Measurements from ENCODE around the gene ZDHHC3.

Gene ZDHHC3

DNA sequence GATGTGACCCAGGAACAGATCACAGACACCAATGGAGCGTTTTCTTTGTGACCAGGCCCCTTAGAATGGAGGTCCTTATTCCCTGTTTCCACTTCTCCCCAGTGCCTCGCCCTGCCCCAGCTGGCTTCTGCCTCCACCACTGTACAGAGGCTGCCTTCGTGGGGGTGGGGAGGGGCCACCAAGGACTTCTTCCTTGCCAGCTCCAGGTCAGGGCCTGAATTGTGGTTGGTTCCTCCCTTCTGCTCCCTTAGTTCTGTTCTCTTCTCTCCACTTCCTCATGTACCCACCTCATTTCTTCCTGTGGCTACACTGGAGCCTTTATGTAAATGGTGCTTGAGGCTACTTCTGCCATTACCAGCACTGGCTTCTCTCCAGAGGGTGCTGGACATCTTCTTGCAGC is 85.1 kb downstream of the ZDHHC3 start:
- Mint-ChIP-seq H3K27ac (no peak overlapping the region), H3K4me3 (no peak overlapping the region), H3K27me3 (peaks cover 4% of the 10 kb centered on the region), H3K4me1 (ENCODE audit: low read depth) (no peaks in the 10 kb centered on the region), H3K9me3 (ENCODE audit: low read depth) (no peaks in the 10 kb centered on the region), H3K36me3 (no peaks in the 10 kb centered on the region)

DNA sequence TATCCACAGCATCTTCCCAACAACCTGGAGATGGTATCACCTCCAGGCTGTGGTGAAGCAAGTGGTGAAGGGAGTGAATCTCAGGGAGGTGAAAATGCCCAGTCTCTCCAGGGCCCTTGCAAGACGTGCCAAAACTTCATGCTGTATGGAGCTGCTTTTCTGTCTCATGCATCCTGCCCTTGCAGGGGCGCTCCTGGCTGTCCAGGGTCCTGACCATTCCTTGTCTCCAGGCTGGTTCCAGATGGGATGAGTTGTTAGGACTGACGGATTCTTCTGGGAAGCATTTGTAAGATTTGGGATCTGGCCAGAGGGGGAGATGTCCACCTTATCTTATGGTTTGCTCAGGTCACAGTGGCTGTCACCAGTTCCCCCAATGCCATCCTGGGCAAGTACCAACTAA is 85.7 kb downstream of the ZDHHC3 start:
- no peaks in the 10 kb centered on the region for H3K9me3 Mint-ChIP-seq (ENCODE audit: low read depth)
- no peak overlapping the region for H3K27ac Mint-ChIP-seq
- no peak overlapping the region for H3K4me3 Mint-ChIP-seq
- H3K27me3 Mint-ChIP-seq, result peaks cover 4% of the 10 kb centered on the region
- H3K4me1 Mint-ChIP-seq (ENCODE audit: low read depth), result no peaks in the 10 kb centered on the region
- no peaks in the 10 kb centered on the region for H3K36me3 Mint-ChIP-seq

DNA sequence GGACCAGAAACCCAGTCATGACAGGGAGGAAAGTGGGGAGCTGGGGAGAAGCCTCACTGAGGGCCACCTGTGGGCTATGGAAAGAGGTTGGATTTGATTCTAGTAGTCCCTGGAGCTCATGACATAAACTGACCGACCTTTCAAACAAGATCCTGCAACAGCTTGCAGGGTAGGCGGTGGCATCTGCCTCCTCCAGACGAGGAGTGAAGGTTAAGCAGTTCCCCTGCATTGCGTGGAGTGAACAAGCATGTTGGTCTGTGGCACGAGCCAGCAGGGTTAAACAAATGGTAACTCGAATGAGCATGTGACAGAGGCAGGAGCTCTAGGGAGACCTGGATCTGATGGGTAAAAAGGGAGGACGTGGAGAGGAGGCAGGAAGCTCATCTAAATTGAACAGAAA is 88.9 kb downstream of the ZDHHC3 start:
- Mint-ChIP-seq H3K27ac (no peak overlapping the region), H3K27me3 (peaks cover 9% of the 10 kb centered on the region), H3K9me3 (ENCODE audit: low read depth) (no peaks in the 10 kb centered on the region), H3K36me3 (no peaks in the 10 kb centered on the region), H3K4me1 (ENCODE audit: low read depth) (no peaks in the 10 kb centered on the region), H3K4me3 (no peak overlapping the region)

DNA sequence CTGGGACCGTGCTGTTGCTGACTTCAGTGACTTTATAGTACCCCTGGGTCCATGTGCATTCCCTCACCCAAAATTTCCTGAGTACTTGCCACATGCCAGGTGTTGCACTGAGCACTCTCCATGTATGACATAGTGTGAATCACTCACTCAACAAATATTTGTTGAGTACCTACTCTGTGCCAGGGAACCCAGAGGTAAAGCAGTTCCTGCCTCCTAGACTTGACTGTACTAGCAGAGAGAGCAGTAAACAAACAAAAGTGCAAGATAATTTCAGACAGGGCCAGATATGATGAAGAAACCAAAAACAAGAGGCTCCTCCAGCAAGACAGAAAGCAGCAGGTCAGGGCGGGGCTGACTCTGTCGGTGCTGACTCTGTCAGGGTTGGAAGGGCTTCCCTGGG is 89.4 kb downstream of the ZDHHC3 start:
- H3K27me3 Mint-ChIP-seq, result peaks cover 9% of the 10 kb centered on the region
- H3K9me3 Mint-ChIP-seq (ENCODE audit: low read depth), result no peaks in the 10 kb centered on the region
- no peaks in the 10 kb centered on the region for H3K4me1 Mint-ChIP-seq (ENCODE audit: low read depth)
- H3K4me3 Mint-ChIP-seq, result no peak overlapping the region
- H3K27ac Mint-ChIP-seq, result no peak overlapping the region
- H3K36me3 Mint-ChIP-seq, result no peaks in the 10 kb centered on the region

DNA sequence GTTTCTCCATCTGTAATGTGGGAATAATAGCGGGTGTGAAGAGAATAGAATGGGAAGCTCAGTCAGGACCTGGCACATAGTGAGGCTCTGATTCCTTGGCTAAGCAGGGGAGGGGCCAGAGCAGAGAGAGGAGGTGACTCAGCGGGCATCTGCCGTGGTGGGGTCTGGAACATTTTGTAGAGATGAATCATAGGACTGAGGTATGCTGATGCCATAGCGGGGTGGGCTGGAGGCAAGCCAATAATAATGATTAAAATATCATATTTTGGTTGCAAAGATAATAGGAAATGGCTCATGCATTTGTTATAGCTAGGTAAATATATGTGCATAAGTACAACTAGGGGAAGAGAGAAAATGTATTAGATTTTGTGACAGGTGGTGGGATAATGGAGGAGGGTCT is 90.4 kb downstream of the ZDHHC3 start:
- H3K27ac Mint-ChIP-seq, result no peak overlapping the region

DNA sequence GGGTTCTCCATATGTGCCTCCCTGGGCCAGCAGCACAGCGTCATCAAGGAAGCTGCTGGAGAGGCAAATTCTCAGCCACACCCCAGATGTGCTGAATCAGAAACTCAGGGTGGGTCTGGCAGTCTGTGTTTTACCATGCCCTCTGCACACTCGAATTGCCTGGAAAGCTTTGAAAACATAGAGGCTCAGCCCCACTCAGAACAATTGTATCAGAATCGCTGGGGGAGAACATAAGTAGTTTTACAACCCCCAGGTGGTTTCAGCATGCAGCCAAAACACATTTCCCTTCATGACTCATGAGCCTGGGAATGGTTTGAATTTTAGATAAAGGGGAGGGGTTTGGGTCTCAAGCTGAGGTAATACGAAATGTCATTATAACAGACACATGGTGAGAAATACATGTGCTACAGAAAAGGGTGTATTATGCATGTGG is 92.0 kb downstream of the ZDHHC3 start:
- Mint-ChIP-seq H3K9me3 (ENCODE audit: low read depth) (no peaks in the 10 kb centered on the region), H3K36me3 (no peaks in the 10 kb centered on the region), H3K27me3 (peaks cover 9% of the 10 kb centered on the region)

More for the DNA sequence above, 90.4 kb downstream of the ZDHHC3 start:
- Mint-ChIP-seq H3K4me3 (no peak overlapping the region), H3K27me3 (peaks cover 9% of the 10 kb centered on the region), H3K36me3 (no peaks in the 10 kb centered on the region), H3K9me3 (ENCODE audit: low read depth) (no peaks in the 10 kb centered on the region), H3K4me1 (ENCODE audit: low read depth) (no peaks in the 10 kb centered on the region)

DNA sequence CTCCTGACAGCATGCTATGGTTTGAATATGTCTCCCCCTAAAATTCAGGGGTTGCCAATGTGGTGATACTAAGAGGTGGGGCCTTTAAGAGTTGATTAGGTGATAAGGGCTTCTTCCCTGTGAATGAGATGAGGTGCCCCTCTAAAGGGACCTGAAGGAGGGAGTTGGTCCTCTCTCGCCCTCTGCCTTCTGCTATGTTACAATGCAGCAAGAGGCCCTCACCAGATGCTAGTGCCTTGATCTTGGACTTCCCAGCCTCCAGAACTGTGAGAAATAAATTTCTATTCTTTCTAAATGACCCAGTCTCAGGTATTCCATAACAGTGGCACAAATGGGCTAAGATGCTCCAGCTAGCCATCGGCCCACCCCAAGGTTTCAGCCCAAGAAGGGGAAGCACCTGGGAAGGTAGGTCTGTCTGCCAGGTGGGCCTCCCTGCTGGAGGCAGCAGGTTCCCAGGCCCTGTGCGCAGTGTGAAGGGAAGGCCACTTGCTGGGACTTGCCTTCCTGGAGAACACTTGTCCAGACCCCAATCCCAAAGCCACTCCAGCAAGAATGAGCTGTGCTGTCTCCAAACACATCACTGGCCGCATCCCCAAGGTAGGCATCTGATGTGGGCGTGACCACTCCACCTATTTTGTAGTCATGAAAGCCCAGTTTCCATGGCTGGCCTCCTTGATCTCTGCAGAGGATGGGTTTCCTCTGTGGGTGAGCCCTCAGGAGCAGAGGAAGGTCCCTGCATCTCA is 92.6 kb downstream of the ZDHHC3 start:
- no peaks in the 10 kb centered on the region for H3K9me3 Mint-ChIP-seq (ENCODE audit: low read depth)
- H3K27ac Mint-ChIP-seq, result no peak overlapping the region
- no peak overlapping the region for H3K4me3 Mint-ChIP-seq
- peaks cover 9% of the 10 kb centered on the region for H3K27me3 Mint-ChIP-seq
- no peaks in the 10 kb centered on the region for H3K36me3 Mint-ChIP-seq
- no peaks in the 10 kb centered on the region for H3K4me1 Mint-ChIP-seq (ENCODE audit: low read depth)

More for the DNA sequence above, 92.0 kb downstream of the ZDHHC3 start:
- Mint-ChIP-seq H3K4me1 (ENCODE audit: low read depth) (no peaks in the 10 kb centered on the region), H3K4me3 (no peak overlapping the region), H3K27ac (no peak overlapping the region)

DNA sequence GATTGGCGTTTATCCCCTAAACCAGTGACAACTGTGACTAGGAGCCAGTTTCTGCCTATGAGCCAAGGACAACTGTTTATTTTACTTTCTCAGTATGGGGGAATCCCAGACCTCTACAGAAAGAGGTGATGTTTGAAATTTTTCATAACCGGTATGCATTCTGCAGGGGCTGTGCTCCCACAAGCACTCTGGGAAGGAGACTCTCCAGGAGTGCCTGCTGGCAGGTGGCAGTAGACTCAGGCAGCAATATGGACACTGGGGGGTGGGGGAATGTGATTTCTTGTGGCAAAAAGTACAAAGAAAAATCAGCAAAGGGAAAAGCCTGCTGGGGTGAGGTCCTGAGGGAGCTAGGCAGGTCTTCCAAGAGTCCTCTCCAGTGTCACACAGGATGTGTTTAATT is 95.7 kb downstream of the ZDHHC3 start:
- H3K9me3 Mint-ChIP-seq (ENCODE audit: low read depth), result no peaks in the 10 kb centered on the region
- H3K27ac Mint-ChIP-seq, result no peak overlapping the region
- H3K4me1 Mint-ChIP-seq (ENCODE audit: low read depth), result no peaks in the 10 kb centered on the region
- H3K4me3 Mint-ChIP-seq, result no peak overlapping the region
- H3K36me3 Mint-ChIP-seq, result no peaks in the 10 kb centered on the region
- H3K27me3 Mint-ChIP-seq, result peaks cover 7% of the 10 kb centered on the region

DNA sequence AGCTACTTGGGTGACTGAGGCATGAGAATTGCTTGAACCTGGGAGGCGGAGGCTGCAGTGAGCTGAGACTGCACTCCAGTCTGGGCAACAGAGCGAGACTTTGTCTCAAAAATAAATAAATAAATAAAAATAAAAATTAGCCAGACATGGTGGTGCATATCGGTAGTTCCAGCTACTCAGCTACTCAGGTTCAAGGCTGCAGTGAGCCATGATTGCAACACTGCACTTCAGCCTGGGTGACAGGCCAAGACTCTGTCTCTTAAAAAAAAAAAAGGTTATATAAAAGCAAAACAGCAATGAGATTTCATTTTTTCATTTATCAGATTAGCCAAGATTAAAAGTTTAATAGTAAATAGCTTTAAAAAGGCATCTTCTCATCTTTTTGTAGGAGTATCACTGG is 98.6 kb downstream of the ZDHHC3 start:
- Mint-ChIP-seq H3K27ac (no peak overlapping the region), H3K4me1 (ENCODE audit: low read depth) (no peaks in the 10 kb centered on the region), H3K27me3 (peaks cover 2% of the 10 kb centered on the region), H3K4me3 (no peak overlapping the region), H3K9me3 (ENCODE audit: low read depth) (no peaks in the 10 kb centered on the region), H3K36me3 (no peaks in the 10 kb centered on the region)

DNA sequence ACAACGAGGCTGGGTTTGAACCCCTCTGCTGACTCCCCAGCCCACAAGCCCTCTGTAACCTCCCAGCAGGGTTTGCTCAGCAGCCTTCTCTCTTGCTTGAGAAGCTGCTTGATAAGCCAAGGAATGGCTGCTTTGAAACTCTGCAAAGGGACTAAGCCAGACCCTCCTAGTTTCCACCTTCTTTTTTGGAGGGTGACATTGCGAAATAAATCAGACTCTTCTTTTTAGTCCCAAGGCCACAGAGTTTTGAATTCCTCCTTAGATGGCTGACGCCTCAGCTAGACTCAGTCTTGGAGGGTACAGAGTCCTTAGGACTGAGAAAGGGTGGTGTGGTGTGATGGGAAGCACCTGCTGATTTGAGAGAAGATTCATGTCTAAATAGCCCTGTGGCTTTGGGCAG is 100.4 kb downstream of the ZDHHC3 start:
- Mint-ChIP-seq H3K4me3 (no peak overlapping the region), H3K9me3 (ENCODE audit: low read depth) (no peaks in the 10 kb centered on the region), H3K4me1 (ENCODE audit: low read depth) (no peaks in the 10 kb centered on the region), H3K27ac (no peak overlapping the region), H3K27me3 (peaks cover 2% of the 10 kb centered on the region), H3K36me3 (no peaks in the 10 kb centered on the region)

Data from activated naive CD8-positive, alpha-beta T cell (primary cell).